Bone marrow (tissue), 2 donors: ENCODE data around the gene MRPL36.

ENCODE experiments used
- DNase-seq, 2 donors: peaks; one replicate each; lab custom pipeline; 2025; lab: John Stamatoyannopoulos, UW

MRPL36 gene

DNA sequence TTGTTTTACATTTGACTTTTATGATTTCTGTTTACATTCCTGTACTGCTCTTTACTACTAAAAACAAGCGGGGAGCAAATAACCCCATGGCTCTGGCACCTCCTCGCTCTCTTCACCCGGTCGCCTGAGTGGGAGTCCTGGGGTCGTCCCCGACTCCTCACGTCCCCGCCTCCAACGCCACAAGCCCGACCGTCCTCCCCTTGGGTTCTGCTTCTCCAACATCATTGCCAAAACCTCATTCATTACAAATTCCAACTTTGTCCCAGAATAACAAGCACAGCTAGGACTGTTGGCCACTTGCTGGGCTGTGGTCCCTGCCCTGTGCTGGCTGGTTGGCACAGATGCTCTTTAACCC, 35.1 kb downstream of the MRPL36 start:
- DNase-seq, result no peak

DNA sequence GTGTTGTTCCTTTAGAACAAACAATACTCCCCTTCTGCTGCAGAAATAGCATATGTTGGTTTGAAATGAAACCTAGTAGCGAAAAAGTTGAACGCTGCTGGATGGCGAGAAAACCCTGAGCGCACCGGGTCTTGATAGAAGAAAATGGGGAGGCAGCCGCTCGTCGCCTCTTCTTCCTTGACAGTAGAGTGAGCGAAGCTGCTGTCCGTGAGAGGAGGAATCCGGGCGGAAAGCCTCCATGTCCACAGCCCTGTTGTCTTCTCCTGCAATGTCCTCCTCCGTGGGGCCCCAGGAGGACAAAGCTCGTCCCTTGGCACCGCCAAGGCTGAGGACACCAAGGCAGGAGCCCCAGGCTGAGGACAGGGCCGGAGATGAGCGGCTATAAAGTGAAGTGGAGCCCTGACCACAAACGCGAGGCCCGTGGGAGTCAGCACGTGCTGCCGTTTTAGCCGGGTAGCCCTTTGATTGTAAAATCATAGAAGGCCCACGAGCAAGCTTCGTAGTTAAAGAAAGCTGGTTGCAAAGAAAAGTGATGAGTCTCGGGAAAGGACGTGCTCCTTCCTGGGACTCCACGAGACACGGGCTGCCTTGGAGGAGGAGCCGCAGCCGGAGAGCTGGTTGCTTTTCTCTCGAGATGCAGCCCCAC, 35.6 kb downstream of the MRPL36 start:
- DNase-seq, result no peak

DNA sequence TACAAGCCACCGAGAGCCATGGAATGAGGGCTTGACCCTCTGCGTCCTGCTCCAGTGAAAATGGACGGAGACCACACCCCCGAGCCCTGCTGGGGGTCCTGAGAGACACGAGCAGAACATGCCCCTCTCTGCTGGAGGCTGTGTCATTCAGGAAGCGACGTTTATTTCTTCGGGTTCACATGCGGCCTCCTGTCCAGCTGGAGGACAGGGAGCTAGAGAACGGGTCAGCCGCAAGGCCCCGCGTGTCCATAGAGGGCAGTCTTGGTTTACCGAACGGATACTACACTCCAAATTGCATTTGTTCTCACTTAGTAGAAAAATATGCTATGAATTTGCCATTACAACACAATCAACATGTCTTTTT, 36.1 kb downstream of the MRPL36 start:
- DNase-seq, result no peak

DNA sequence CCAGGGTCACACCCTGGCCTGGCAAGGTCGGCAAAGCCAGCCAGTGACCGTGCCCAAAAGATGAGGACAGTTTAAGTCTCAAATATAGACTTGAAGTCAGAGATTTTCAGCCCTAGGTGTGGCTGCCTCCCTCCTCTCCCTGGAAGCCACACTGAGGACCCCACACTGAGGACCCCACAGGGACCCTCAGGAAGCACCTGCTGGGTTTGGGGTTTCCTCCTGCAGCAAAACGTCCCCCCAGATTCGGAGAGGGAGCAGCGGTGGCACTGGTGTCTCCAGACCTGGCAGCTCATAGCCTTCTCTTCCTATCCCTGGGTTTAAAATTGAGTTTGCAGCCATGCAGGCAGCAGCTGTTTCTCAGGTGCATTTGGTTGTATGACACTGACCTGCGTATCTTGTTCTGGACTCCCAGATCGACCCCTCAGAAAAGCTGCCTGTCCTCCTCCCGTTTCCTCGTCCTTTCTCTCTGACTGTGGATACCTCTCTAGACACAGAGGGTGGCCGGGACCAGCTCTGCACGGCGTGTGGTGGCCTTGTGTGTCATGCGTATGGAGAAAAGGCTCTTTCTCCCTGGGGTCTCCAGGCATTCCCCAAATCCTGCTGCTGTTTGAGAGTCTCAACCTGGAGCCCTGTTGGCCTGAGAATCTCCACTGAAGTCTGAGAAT, 36.6 kb downstream of the MRPL36 start:
- DNase-seq, result no peak

DNA sequence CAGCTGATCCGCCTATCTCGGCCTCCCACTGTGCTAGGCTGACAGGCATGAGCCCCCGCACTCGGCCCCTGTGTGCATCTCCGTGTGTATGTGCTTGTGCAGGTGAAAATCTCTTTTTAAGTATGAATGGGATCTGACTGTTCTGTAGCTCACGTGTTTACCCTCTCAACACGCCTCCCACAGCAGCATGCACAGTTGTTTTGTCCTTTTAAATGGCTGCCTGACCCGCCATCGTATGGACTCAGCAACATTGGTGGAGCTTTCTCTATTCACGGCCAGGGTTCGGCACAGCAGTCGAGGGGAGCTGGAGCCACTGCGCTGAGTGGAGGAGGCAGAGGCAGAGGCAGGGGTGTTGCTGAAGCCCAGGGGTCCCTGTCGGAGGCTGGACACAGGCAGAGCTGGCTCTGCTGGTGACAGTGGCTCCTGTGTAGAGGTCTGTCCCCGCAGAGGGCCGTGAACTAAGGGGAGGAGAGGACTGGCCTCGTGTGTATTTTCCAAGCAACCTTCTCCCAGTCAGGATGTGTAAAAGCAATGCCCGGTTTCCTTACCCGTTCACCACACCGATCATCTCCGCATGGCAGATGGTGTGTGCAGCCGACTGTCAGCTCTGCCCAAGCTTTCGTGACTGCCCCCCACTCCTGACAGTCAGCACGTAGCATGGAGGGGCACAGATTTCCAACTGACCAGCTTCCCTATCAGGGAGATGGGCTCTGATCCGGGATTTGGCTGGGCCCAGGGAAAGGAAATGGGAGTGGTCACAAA, 37.3 kb downstream of the MRPL36 start:
- no peak for DNase-seq

DNA sequence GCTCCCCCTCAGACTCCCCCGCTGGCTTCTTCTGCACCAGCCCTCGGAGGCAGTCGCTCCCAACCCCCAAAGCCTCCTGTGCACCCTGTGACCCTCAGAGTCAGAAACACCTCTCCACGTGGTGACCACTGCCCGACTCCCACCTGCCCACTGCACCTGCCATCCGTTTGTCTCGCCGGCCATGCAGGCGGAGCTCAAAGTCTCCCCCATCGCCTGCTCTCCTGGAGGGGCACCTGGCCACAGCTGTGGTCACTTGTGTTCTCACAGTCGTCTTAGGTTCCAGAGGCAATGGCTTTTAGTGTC, 38.2 kb downstream of the MRPL36 start:
- no peak for DNase-seq

DNA sequence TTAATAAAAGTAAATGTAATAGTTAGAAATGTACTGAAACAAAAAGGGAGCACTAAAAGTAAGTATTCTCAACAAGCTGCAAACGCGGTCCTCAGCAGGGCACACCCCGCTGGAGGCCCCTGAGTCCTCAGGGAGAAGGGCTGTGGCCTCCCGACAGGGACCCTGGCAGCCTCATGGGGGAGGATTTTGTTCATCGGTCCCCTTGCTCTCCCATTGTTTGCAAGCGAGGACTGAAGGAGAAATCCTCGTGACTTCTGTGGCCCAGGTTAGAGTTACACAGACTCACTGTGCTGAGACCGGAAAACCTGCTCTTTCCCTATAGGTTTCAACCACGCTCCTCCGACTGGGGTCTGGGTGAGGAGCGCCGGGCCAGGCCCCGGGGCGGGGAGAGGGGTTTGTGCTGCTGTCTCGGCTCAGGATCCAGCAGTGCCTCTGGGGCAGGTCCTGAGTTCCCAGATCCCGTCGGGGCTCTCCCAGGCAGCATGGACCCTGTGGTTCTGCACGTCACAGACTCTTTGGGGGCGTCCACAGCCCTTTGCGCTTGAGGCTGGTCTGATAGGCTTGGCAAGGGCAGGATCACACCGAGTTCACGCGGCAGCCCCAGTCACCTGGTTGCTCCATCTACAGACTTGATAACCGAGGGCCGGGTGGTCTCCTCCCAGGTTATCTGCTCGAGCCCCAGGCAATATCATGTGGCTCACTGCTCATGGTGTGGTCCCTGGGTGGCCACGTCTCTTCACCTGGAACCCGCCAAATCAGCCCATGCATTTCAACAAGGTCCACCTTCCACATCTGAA, 38.8 kb downstream of the MRPL36 start:
- DNase-seq, result no peak

DNA sequence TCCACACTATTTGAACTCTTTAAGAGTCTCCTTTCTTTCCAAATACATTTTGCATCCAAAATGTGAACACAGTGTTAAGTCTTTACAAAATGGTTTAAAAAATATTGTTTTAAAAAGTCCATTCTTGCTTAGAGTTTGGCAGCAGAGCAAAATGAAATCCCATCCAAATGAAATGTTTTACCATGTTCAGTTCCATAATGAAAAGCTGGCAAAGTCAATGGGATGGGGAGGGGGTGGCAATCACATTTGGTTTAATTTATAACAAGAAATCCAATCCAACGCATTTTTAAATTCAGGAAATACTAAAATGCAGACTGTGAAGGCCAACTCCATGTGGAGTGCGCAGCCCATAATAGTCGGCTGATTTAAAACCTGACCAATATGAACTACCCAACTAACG, 39.4 kb downstream of the MRPL36 start:
- no peak for DNase-seq

DNA sequence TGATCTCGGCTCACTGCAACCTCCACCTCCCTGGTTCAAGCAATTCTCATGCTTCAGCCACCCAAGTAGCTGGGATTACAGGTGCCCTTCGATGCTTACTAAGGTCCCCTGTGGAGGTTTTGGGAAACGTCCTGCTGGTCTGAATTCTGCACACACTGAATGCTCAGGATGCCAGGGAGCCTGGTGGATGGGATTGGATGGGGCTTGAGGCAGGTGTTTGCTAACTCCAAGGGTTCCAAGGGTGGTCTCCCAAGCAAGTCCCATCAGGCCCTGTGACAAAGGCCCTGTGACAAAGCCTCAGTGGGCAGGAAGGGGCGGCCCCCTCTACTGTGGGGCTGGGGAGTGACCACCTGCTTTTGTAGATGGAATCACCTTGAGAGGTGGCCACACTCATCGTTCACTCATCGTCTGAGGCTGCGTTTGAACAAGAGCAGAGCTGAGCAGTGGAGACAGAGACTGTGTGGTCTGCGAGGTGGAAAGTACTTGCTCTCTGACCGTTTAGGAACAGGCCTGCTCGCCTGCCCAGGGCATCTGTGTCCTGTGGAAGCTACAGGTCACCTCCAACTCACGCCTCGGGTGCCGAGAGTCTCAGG, 40.2 kb downstream of the MRPL36 start:
- no peak for DNase-seq

DNA sequence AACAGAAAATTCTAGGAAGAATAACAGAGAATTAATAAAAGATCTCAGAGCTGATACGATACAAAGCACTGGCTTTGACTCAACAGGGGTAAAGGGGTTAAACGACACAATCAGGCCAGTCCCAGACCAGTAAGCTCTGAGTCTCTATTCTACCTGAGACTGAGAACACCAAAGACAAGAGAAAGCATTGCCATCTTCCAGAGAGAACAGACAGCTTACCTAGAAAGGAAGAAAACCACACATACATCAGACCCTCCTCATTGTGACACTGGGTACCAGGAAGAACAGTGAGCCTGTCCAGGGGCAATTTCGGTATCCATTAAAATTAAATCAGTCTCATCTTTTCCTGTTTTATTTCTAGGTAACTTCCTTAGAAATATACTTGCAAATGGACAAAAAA, 41.1 kb downstream of the MRPL36 start:
- DNase-seq, result no peak

DNA sequence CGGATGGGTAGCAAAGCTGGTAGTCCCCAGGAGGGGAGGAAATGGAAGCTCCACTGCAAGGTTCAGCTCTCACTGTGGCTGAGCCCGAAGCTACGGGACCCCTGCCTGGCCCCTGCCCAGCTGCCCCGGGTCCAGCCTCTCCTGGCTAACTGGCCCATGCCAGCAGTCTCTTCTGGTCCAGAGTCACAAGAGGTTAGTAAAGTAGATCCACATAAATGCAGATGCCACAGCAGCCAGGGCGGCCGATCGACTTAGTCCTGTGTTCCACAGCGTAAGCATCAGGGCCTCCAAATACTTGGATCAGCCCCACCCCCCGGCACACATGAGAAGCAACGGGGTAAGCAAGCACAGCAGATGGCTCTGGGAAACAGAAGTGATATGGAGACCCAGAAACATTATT, 42.1 kb downstream of the MRPL36 start:
- DNase-seq, result no peak

DNA sequence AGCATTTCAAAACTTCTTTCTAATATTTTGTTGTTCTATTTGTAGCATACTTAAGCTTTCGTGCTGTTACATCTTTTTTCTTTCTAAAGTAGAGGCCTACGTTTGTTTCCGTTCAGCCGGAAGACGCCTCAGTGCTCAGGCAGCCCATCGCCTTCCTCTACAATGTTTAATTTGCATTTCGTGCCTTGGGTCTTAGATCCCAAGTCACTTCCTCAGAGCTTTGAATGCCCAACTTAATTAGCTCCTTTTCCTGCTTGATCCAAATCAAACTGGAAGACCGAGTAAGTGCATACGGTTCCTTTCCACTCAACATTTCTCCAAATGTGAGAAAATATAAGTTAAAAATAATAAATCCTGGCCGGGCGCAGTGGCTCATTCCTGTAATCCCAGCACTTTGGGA, 43.2 kb downstream of the MRPL36 start:
- DNase-seq, result no peak

DNA sequence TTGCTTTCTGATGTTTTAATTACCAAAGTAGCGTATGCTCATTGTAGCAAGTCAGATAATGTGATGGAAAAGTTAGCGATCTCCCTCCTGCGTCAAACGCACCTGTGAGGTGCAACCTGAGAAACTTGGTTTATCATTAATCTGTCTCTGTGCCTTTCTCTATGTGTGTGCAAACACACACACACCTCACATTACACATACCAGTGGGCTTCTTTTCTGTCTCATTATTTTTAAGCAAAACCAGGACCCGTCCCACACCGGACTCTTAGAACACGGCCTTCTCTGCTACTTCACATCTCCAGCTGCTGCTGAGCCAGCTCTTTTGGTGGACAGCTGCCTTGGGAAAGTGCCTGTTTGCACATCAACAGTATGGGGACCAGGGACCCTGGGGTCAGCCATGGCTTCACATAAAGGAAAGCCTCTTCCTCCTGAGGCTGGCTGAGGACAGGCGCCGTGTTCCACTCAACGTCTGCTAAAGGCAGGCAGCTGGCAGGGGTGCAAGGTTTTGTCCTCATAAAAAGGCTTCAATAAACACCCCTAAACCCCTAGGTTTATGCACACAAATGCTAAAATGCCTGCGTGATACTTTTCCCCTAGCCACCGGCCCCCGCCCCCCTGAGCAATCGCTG, 44.2 kb downstream of the MRPL36 start:
- no peak for DNase-seq

DNA sequence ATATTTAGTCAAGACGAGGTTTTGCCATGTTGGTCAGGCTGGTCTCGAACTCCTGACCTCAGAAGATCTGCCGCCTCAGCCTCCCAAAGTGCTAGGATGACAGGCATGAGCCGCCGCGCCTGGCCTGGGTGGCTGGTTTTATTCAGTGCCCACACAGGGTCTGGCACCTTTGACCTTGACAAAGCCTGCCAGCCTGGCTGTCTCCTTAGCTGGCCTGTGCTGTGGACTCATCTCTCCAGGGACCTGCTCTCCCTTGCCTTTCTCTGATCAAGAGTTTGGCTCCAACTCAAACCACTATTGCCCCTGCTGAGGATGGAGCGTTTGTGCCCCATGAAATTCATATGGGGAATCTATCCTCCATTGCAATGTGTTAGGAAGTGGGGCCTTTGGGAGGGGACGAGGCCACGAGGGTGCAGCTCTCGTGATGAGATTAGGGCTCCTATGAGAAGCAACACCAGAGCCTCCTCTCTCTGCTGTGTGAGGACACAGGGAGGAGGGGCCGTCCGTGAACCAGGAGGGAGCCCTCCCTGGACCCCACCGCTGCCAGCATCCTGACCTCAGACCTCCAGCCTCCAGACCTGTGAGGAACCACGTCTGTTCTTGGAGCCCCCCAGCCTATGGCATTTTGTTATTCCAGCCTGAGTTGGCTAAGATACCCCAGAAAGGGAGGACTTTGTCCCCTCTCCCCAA, 45.0 kb downstream of the MRPL36 start:
- DNase-seq, result no peak

DNA sequence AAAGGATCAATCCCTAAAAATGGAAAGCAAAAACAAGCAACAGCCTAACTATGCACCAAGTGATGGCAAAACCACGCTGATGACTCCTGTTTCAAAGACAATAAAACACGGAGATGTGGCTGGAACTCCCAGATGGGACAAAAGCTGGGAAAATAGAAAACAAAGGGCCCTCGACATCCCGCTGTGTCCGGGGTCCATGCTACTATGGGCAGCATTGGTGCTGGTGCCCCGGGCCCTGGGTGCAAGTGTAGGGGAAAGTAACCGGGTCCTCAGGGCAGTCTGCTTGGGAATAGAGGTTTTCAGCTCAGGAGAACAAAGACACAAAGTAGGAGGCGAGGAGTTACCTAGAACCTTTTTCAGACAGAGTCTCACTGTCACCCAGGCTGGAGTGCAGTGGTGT, 46.1 kb downstream of the MRPL36 start:
- DNase-seq, result no peak

DNA sequence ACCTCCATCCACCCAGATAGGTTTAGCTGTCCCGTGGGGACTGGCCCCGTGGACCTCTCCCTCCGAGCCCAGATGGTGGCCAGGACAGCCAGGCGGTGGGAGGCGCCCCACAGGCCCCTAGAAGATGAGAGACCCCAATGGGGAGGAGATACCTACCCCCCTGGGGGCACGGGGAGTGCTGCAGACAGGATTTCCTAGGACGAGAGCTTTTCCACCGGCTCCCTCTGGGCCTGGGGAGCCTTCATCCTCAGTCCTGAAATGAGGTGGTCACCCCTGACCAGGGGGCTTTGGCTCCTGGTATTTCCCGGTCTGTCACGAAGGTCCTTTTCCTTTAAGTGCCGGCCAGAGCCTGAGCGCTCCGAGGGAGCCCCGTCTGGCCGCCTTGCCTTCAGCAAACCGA, 46.8 kb downstream of the MRPL36 start:
- no peak for DNase-seq

DNA sequence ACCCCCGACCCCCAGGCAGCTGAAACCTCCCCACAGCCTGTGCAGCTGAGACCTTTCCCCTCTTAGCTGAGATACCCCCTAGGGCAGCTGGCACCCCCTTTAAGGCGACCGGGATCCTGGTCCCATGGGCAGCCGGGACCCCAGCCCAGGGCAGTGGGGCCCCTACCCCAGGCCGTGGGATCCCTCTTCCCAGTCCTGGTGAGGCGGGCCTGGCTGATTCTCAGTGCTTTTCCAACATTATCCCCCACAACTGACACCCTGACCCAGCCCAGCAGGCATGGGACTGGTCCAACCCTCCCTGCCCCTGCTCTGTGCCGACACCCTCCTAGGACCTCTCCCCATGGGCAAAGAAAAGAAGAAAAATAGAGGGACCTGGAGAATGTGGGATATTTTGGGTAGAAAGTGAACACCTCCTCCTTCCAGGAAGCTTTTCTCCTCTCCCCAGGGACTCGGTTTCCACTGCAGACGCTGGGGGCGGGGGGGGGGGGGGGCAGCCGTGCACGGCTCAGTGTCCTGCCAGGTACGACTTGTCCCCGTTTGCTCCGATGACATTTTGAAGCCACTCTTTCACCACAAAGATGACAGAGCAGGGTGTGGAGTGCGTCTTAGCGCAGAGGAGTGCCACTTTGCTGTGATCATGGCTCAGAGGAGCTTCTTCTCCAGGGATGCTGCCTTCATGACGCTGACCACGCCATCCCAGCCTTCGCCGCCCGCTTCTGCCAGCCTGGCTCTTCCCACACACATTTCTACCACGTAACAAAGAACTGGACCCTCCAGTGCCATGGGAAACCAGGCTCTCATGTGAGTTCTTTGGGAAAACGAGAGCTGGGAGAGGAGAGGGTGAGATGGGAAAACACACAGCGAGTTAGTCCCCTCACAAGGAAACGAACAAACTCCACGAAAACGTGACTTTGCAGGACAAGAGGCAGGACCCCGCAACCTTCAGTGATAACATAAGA, 47.5 kb downstream of the MRPL36 start:
- no peak for DNase-seq

DNA sequence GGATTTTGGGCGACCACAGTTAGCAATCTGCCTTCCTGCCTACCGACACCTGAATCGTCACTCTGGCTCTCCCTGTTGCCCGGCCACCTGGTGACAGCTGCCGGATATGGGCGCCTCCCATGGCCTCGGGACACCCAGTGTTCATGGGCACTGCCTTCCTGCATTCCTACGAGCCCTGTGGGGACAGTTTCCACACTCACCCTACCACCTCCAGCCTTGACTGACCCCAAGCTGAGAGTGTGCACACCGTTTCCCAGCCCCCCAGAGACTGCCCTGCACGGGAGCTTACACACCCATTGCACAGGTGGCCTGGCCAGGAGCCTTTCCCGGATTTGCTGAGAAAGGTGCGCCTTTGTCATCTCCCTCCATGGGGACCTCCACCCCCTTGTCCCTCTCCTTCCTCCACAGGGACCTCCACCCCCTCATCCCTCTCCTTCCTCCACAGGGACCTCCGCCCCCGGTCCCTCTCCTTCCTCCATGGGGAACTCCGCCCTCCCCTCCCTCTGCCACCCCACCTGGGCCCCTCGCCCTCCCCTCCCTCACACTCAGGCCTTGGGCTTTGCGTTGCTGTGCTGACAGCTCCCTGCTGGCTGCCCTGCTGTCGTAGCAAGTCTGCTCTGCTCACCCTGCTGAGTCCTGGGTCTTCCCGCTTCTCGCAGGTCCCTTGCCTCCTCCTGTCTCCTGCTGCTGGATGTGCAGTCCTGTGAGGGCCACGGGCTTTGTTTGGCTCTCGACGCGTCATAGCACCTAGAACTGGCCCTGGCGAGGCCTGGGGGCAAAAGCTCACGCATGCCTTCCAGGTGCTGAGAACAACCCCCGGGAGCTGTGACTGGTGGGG, 48.4 kb downstream of the MRPL36 start:
- no peak for DNase-seq

DNA sequence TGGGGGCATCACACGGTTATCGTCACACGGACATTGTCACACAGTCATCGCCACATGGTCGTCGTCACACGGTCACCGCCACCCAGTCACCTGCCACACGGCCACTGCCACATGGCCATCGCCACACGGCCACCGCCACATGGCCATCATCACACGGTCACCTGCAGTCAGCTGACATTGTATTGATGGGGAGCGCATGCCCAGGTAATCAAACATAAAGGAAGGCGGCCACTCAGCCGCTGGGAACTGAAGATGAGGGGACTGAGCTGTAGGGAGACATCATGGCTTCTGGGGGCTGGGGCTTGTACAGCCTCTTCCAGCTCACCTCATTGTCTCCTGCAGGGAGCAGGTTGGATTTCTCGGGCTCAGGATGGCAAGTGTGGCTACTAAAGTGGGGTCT, 49.2 kb downstream of the MRPL36 start:
- no peak for DNase-seq
